SK-N-SH (cell line): ENCODE measurements around the gene PIGC. TPM values are rescaled to one million over a fixed set of nuclear protein-coding genes. Genes with fewer than 3 reads are reported as not detected.

Experiments
- CTCF ChIA-PET: fragments of 300-600, 350-600 bp; formaldehyde crosslinking; extraction: SDS; loops from one replicate; lab custom pipeline; 2021; lab: Yijun Ruan, JAX
- POLR2A ChIA-PET: fragments of 350-600 bp; sonication (Branson Sonifier 250); formaldehyde crosslinking; extraction: SDS; loops from one replicate; lab custom pipeline; 2020; ENCODE audit warnings: antibody characterized with exemption, inconsistent platforms; lab: Yijun Ruan, JAX
- DNase-seq: peaks from one replicate; pipeline ENCODE4 v3.0.0; 2012
- H2AFZ ChIP-seq: fragments of 200-600 bp; sonication (generic); 2 replicates; pipeline ENCODE4 v1.8.1; 2016; ENCODE audit warnings: antibody characterized with exemption, mild to moderate bottlenecking, low read depth
- H3F3A ChIP-seq: fragments of 200-600 bp; sonication (generic); replicated peaks from 2 replicates; pipeline ENCODE3; 2016; ENCODE audit warnings: antibody characterized with exemption, mild to moderate bottlenecking; ENCODE audit not compliant: insufficient read depth
- H3K27ac ChIP-seq, 2 experiments: fragments of 200-500 bp in 1 of 2; fragments of 200-600 bp in 1 of 2; sonication (Bioruptor generic) in 1 of 2; sonication (generic), shearing (Covaris generic) in 1 of 2; 2 replicates each; pipeline versions ENCODE4 v1.5.1 to v1.6.1; 2014 to 2016; ENCODE audit warnings: low read depth in 2 of 2, inconsistent platforms in 1 of 2, low read length in 1 of 2, mild to moderate bottlenecking in 1 of 2, mixed read lengths in 1 of 2
- H3K27me3 ChIP-seq: fragments of 200-600 bp; sonication (generic), shearing (Covaris generic); 2 replicates; pipeline ENCODE4 v1.6.1; 2016; ENCODE audit warnings: mixed run types; ENCODE audit not compliant: insufficient read depth
- H3K36me3 ChIP-seq, 2 experiments: fragments of 200-500 bp in 1 of 2; fragments of 200-600 bp in 1 of 2; sonication (Bioruptor generic) in 1 of 2; sonication (generic) in 1 of 2; replicated peaks in 1 of 2; 2 replicates each; pipeline versions ENCODE3 to v1.5.1; 2014 to 2016; ENCODE audit warnings: low read length in 1 of 2, mild to moderate bottlenecking in 1 of 2; ENCODE audit not compliant: insufficient read depth in 2 of 2, control insufficient read depth in 1 of 2
- H3K4me1 ChIP-seq, 2 experiments: fragments of 200-500 bp in 1 of 2; fragments of 200-600 bp in 1 of 2; sonication (Bioruptor generic) in 1 of 2; sonication (generic), shearing (Covaris generic) in 1 of 2; 2 replicates each; pipeline versions ENCODE4 v1.5.1 to v1.6.1; 2014 to 2016; ENCODE audit warnings: low read depth in 1 of 2, low read length in 1 of 2, mixed run types in 1 of 2; ENCODE audit not compliant: insufficient read depth in 2 of 2, control insufficient read depth in 1 of 2
- H3K4me2 ChIP-seq: fragments of 200-600 bp; sonication (generic), shearing (Covaris generic); 2 replicates; pipeline ENCODE4 v1.6.1; 2017; ENCODE audit warnings: mixed run types
- H3K4me3 ChIP-seq, 2 experiments: fragments of 200-500 bp in 1 of 2; fragments of 200-600 bp in 1 of 2; sonication (Bioruptor generic) in 1 of 2; sonication (generic), shearing (Covaris generic) in 1 of 2; 2 replicates each; pipeline versions ENCODE4 v1.5.1 to v1.8.1; 2014 to 2016; ENCODE audit warnings: low read depth in 2 of 2, inconsistent platforms in 1 of 2, low read length in 1 of 2, mild to moderate bottlenecking in 1 of 2, mixed read lengths in 1 of 2, moderate library complexity in 1 of 2
- H3K79me2 ChIP-seq: fragments of 200-600 bp; sonication (generic); 2 replicates; pipeline ENCODE4 v1.8.1; 2017; ENCODE audit warnings: mild to moderate bottlenecking; ENCODE audit not compliant: insufficient read depth
- H3K9ac ChIP-seq: fragments of 200-600 bp; sonication (generic); 2 replicates; pipeline ENCODE4 v1.6.1; 2017; ENCODE audit warnings: mixed run types
- H3K9me2 ChIP-seq: fragments of 200-600 bp; sonication (generic); 2 replicates; pipeline ENCODE4 v1.6.1; 2017; ENCODE audit warnings: mixed run types
- H3K9me3 ChIP-seq: fragments of 200-600 bp; sonication (generic); 2 replicates; pipeline ENCODE4 v1.6.1; 2017; ENCODE audit warnings: mixed run types, mild to moderate bottlenecking, moderate library complexity
- H4K20me1 ChIP-seq: fragments of 200-600 bp; sonication (generic); 2 replicates; pipeline ENCODE4 v1.6.1; 2017; ENCODE audit warnings: mild to moderate bottlenecking, mixed run types; ENCODE audit not compliant: insufficient read depth
- CHD2 ChIP-seq: fragments of 150-350 bp; IDR thresholded peaks from 2 replicates; pipeline ENCODE4 v1.6.1; 2018; ENCODE audit warnings: low read length; ENCODE audit not compliant: partially characterized antibody
- CTCF ChIP-seq: fragments of 200-600 bp; sonication (generic); IDR thresholded peaks from 2 replicates; pipeline ENCODE4 v1.6.1; 2017; ENCODE audit warnings: antibody characterized with exemption, mild to moderate bottlenecking, moderate library complexity
- ELF1 ChIP-seq: IDR thresholded peaks from 2 replicates; pipeline ENCODE4 v1.4.0; 2012
- EZH2phosphoT487 ChIP-seq: fragments of 200-600 bp; sonication (generic); IDR thresholded peaks from 2 replicates; pipeline ENCODE4 v1.6.1; 2017; ENCODE audit warnings: low read depth, mixed run types, mild to moderate bottlenecking, antibody characterized with exemption, moderate library complexity, borderline replicate concordance
- FOSL2 ChIP-seq: IDR thresholded peaks from 2 replicates; pipeline ENCODE4 v1.4.0; 2012; ENCODE audit warnings: low read depth, mild to moderate bottlenecking, moderate library complexity, borderline replicate concordance
- FOXJ3 ChIP-seq: sonication (generic); formaldehyde crosslinking; IDR thresholded peaks from 2 replicates; pipeline ENCODE4 v1.5.1; 2020; ENCODE audit warnings: mild to moderate bottlenecking, missing genetic modification reagents
- FOXM1 ChIP-seq: IDR thresholded peaks from 2 replicates; pipeline ENCODE4 v1.4.0; 2012; ENCODE audit warnings: low read depth, mild to moderate bottlenecking
- GATA2 ChIP-seq: sonication (generic); formaldehyde crosslinking; IDR thresholded peaks from 2 replicates; pipeline ENCODE4 v1.5.0; 2020; ENCODE audit warnings: mild to moderate bottlenecking, missing genetic modification reagents
- JUND ChIP-seq: IDR thresholded peaks from 2 replicates; pipeline ENCODE4 v1.4.0; 2012
- NFIC ChIP-seq: IDR thresholded peaks from 2 replicates; pipeline ENCODE4 v1.4.0; 2012; ENCODE audit warnings: borderline replicate concordance
- RAD21 ChIP-seq: IDR thresholded peaks from 2 replicates; pipeline ENCODE4 v1.6.1; 2012; ENCODE audit warnings: mild to moderate bottlenecking, low read length
- REST ChIP-seq: IDR thresholded peaks from 2 replicates; pipeline ENCODE4 v1.6.1; 2012; ENCODE audit warnings: mild to moderate bottlenecking, low read depth, low read length, moderate library complexity
- RFX5 ChIP-seq: IDR thresholded peaks from 2 replicates; pipeline ENCODE4 v1.6.1; 2012; ENCODE audit warnings: mild to moderate bottlenecking, improper control_type of control experiment, low read length
- SIN3A ChIP-seq: IDR thresholded peaks from 2 replicates; pipeline ENCODE4 v1.6.1; 2012; ENCODE audit warnings: low read depth, mild to moderate bottlenecking, low read length, moderate library complexity, borderline replicate concordance
- TCF12 ChIP-seq: IDR thresholded peaks from 2 replicates; pipeline ENCODE4 v1.4.0; 2012
- TEAD4 ChIP-seq: IDR thresholded peaks from 2 replicates; pipeline ENCODE4 v1.4.0; 2012; ENCODE audit warnings: mild to moderate bottlenecking, borderline replicate concordance; ENCODE audit not compliant: insufficient read depth
- USF2 ChIP-seq: fragments of 150-350 bp; IDR thresholded peaks from 2 replicates; pipeline ENCODE4 v1.6.1; 2017; ENCODE audit warnings: antibody characterized with exemption, low read length, low read depth, borderline replicate concordance
- WGBS: methylation state at CpG from one replicate; pipeline ENCODE4 v1.1.6; 2017; ENCODE audit warnings: low lambda C conversion rate; 5-methylcytosine and 5-hydroxymethylcytosine counted together
- polyA plus RNA-seq, 3 experiments: library from polyadenylated mRNA; depleted of rRNA; stranded (reverse); fragments of >200 nt; gene quantifications; 2 replicates each; pipeline ENCODE4 v1.2.3, GENCODE V29; 2012
- TF ChIP-seq, protein P1 (sequence below): fragments of 150-350 bp; IDR thresholded peaks from 2 replicates; pipeline ENCODE4 v1.6.1; 2016; ENCODE audit warnings: mild to moderate bottlenecking, low read depth, low read length
- TF ChIP-seq, protein P2 (sequence below): IDR thresholded peaks from 2 replicates; pipeline ENCODE4; 2012

The PIGC gene
- polyA plus RNA-seq, 1 of the 3 experiments (the other 2 are of a cell fraction) = 20.6 TPM

GRCh38 chr1:172455451-172455850 lies 11.6 kb upstream of the PIGC start:
- H3K36me3 ChIP-seq = no peaks in the 10 kb centered on the region
- ChIA-PET CTCF (interaction anchor here (0.6 to 1.6 kb wide), 2 partner anchors 12 to 453 kb away, joined by 3 to 4 read pairs; partner anchors contain the start of gene PIGC), POLR2A (no interaction called here)
- no peak overlapping the region for H2AFZ ChIP-seq
- H3K27ac ChIP-seq = no peak overlapping the region
- no peaks in the 10 kb centered on the region for H3K9me2 ChIP-seq
- no peaks in the 10 kb centered on the region for H3K79me2 ChIP-seq
- DNase-seq = no peak
- WGBS = 57% methylated on average over 1 of the region's 1 CpG
- H3K4me2 ChIP-seq = no peak overlapping the region
- no peaks in the 10 kb centered on the region for H3K9me3 ChIP-seq
- H3F3A ChIP-seq = no peaks in the 10 kb centered on the region
- no peak overlapping the region for H3K4me3 ChIP-seq
- H4K20me1 ChIP-seq = no peaks in the 10 kb centered on the region
- H3K27me3 ChIP-seq = no peaks in the 10 kb centered on the region
- H3K9ac ChIP-seq = no peak overlapping the region
- TF ChIP-seq FOXJ3 (CRISPR knock-in tag) = no peak
- TF ChIP-seq USF2 = no peak
- no peak for TF ChIP-seq RFX5
- TF ChIP-seq, protein P1, sequence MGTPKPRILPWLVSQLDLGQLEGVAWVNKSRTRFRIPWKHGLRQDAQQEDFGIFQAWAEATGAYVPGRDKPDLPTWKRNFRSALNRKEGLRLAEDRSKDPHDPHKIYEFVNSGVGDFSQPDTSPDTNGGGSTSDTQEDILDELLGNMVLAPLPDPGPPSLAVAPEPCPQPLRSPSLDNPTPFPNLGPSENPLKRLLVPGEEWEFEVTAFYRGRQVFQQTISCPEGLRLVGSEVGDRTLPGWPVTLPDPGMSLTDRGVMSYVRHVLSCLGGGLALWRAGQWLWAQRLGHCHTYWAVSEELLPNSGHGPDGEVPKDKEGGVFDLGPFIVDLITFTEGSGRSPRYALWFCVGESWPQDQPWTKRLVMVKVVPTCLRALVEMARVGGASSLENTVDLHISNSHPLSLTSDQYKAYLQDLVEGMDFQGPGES = no peak
- no peak for TF ChIP-seq JUND
- no peak for TF ChIP-seq FOSL2
- TF ChIP-seq FOXM1 = no peak
- TF ChIP-seq EZH2phosphoT487 = no peak
- no peak for TF ChIP-seq TCF12
- peaks cover 0 to 8% of the 10 kb centered on the region in 2 experiments; a peak in 2 of 4 replicates for H3K4me1 ChIP-seq

GRCh38 chr1:172453607-172454006 lies 9.7 kb upstream of the PIGC start:
- no peaks in the 10 kb centered on the region for H3K36me3 ChIP-seq
- TF ChIP-seq ELF1 (no peak), GATA2 (CRISPR knock-in tag) (no peak), TEAD4 (no peak), CHD2 (no peak), RAD21 (no peak), SIN3A (no peak), RFX5 (no peak), FOXM1 (no peak), JUND (no peak), CTCF (no peak), REST (no peak), NFIC (no peak), FOXJ3 (CRISPR knock-in tag) (no peak)
- TF ChIP-seq, protein P2, sequence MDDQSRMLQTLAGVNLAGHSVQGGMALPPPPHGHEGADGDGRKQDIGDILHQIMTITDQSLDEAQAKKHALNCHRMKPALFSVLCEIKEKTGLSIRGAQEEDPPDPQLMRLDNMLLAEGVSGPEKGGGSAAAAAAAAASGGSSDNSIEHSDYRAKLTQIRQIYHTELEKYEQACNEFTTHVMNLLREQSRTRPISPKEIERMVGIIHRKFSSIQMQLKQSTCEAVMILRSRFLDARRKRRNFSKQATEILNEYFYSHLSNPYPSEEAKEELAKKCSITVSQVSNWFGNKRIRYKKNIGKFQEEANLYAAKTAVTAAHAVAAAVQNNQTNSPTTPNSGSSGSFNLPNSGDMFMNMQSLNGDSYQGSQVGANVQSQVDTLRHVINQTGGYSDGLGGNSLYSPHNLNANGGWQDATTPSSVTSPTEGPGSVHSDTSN = no peak
- no peaks in the 10 kb centered on the region for H3K9me2 ChIP-seq
- no peak overlapping the region for H3K27ac ChIP-seq
- no peak overlapping the region for H3K4me3 ChIP-seq
- POLR2A ChIA-PET = no interaction called here
- CTCF ChIA-PET = interaction anchor here (1.2 to 6.2 kb wide), 4 partner anchors 9 to 451 kb away, joined by 3 to 57 read pairs (median 6); partner anchors contain the start of gene PIGC
- no peaks in the 10 kb centered on the region for H4K20me1 ChIP-seq
- H3F3A ChIP-seq = no peaks in the 10 kb centered on the region
- no peak for DNase-seq
- no peaks in the 10 kb centered on the region for H3K79me2 ChIP-seq
- H2AFZ ChIP-seq = no peak overlapping the region
- H3K9ac ChIP-seq = no peak overlapping the region
- H3K9me3 ChIP-seq = no peaks in the 10 kb centered on the region
- no peak overlapping the region for H3K4me2 ChIP-seq
- peaks cover 0 to 12% of the 10 kb centered on the region in 2 experiments; a peak in 2 of 4 replicates for H3K4me1 ChIP-seq
- WGBS = 68% methylated on average over 1 of the region's 1 CpG
- no peaks in the 10 kb centered on the region for H3K27me3 ChIP-seq
